Stimulated activated memory B cell treated with anti-CD40 and anti-IgM and Interleukin-4, amounts not matched to agents 10 μg/mL and 1 μg/mL and 100 μg/mL, for 72 hours (primary cell): ENCODE data around the gene TRIP11.
"Not testable (repeated sequence)": the region's sequence is repeated elsewhere in the genome, so short reads cannot be mapped to it uniquely, and the experiment has no call there.

ENCODE experiments used
- ATAC-seq: fragments of 150-1000 bp; cut with Tn5 transposase; 2 replicates; pipeline ENCODE4 v1.10.0; 2021
- H3K27ac Mint-ChIP-seq: one replicate; pipeline ENCODE4 v1.8.0; 2022; ENCODE audit warnings: mild to moderate bottlenecking, mixed read lengths
- H3K27me3 Mint-ChIP-seq: one replicate; pipeline ENCODE4 v1.8.0; 2022; ENCODE audit warnings: mixed read lengths
- H3K36me3 Mint-ChIP-seq: one replicate; pipeline ENCODE4 v1.8.0; 2022; ENCODE audit warnings: mixed read lengths
- H3K4me1 Mint-ChIP-seq: one replicate; pipeline ENCODE4 v1.8.0; 2022; ENCODE audit warnings: mixed read lengths
- H3K4me3 Mint-ChIP-seq: one replicate; pipeline ENCODE4 v1.8.0; 2022; ENCODE audit warnings: mild to moderate bottlenecking, moderate library complexity, mixed read lengths
- H3K9me3 Mint-ChIP-seq: one replicate; pipeline ENCODE4 v1.8.0; 2022; ENCODE audit warnings: mixed read lengths

Gene TRIP11

DNA sequence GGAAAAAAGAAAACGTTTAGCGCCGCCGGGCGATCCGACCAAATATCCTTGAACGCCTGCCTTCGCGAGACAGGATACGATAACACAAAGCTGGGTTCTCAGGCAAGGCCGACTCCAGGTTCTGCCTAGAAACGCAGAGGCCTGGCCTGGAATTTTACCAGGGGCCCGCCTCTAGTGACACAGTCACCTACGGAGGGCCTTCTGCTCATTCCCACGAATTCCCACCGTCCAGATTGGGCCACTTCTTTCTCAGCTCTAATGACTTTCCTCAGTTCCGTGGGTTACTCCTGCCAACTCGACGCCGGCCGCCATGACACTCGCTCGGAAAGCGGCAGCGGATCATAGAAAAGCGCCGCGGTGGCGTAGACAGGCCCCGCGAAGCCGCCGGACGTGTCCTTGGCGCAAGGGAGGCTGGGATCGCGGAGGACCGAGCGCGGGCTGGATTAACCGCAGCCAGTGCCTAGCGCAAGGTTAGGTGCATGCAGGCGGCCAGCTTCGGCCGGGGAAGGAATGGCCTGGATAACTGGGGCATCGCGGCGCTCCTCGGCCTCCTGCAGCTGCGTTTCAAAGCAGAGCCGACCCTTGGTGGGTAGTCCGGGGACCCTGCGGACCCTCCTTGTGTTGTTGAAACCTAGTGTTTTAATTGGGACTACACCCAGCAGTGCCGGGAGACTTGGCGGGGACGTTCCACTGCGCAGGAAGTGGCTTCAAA lies at the start of gene TRIP11:
TSS of gene TRIP11 (minus strand) at position 341 of the 712 bp plus-strand sequence. CDS start 374 bp downstream, outside the sequence.
- H3K27me3 Mint-ChIP-seq = no peaks in the 10 kb centered on the region
- peaks cover 28% of the 10 kb centered on the region for H3K4me1 Mint-ChIP-seq
- H3K4me3 Mint-ChIP-seq = peak within 1 kb of the TSS; percentile 89
- no peaks in the 10 kb centered on the region for H3K9me3 Mint-ChIP-seq
- ATAC-seq = peak; percentile 100
- peak within 1 kb of the TSS; percentile 96 for H3K27ac Mint-ChIP-seq
- no peaks in the 10 kb centered on the region for H3K36me3 Mint-ChIP-seq

DNA sequence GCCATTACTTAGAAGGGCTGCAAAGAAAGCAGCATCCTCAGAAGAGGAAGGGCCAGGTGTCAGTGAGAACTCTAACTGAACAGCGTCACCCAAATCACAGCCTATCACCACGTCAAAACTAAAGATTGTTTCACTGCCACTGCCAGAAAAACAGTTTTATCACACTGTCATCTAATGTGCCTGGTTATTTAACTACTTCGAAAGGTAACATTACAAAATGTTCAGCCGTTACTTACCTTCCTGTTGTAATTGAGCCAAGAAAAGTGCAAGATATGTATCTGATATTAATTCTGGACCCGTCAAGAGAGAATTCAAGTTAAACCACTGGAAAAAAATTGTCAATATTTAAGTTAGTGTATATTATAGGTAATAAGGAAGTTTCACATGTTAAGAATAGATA lies 48.6 kb upstream of the TRIP11 start:
- Mint-ChIP-seq H3K4me1 (no peaks in the 10 kb centered on the region), H3K9me3 (no peaks in the 10 kb centered on the region), H3K27me3 (no peaks in the 10 kb centered on the region), H3K27ac (no peak overlapping the region), H3K36me3 (peaks cover 47% of the 10 kb centered on the region), H3K4me3 (no peak overlapping the region)
- no peak for ATAC-seq

DNA sequence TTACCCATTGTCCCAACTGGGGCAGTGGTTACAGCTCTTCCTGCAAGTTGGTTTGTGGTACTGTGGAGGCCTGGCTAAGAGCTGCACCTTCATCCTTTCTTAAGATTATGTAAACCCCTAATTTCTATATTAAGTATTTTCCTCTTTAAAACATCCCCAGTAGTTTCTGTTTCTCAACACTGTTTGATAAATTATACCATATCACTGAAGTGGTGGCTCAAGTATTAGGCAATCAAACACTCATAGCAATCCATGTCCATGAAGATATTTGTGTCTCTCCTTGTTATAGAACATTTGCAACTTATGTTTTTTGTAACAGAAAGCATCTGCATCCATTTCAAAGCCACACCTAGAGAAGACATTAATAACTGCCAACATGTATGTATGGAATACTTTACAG lies 34.7 kb upstream of the TRIP11 start:
- Mint-ChIP-seq H3K4me1 (no peaks in the 10 kb centered on the region), H3K9me3 (no peaks in the 10 kb centered on the region), H3K36me3 (peaks cover 18% of the 10 kb centered on the region), H3K27ac (no peak overlapping the region), H3K4me3 (no peak overlapping the region), H3K27me3 (no peaks in the 10 kb centered on the region)
- no peak for ATAC-seq

DNA sequence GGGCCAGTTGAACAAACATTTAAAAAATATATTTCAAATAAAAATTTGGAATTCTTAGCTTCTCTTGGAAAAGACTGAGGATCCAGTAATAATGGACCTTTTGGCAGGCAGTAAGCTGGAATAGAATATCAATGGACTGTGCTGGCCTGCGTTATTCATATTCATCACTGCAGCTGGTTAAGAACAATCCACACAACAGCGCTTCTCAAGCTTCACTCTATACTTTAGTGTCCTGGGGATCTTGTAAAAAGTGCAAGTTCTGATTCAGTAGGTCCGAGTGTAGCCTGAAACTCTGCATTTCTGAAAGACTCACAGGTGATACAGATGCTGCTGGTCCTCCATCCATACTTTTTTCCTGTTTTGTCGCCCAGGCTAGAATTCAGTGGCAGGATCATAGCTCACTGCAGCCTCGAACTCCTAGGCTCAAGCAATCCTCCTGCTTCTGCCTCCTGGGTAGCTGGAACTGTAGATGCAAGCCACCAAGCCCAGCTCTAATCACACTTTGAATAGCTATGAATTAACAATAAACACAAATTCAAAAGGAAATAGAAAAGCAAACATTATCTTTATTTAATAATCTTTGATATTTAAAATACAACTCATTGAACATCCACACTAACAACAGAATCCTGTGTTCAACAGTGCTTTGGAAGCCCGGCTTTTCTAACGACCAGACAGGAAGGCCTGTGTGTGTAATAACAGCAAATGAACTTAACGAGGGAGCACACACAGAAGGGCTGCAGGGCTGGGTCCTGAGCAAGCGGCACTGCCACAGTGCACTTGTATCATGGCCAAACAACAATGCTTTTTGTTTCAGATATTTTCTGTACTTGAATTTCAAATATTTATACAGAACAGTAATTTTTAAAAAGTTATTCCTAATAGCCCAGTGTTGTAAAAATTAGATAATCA lies 18.4 kb upstream of the TRIP11 start:
- H3K36me3 Mint-ChIP-seq = peaks cover 7% of the 10 kb centered on the region
- H3K9me3 Mint-ChIP-seq = no peaks in the 10 kb centered on the region
- no peak for ATAC-seq
- H3K4me1 Mint-ChIP-seq = no peaks in the 10 kb centered on the region
- no peaks in the 10 kb centered on the region for H3K27me3 Mint-ChIP-seq
- H3K27ac Mint-ChIP-seq = no peak overlapping the region
- H3K4me3 Mint-ChIP-seq = no peak overlapping the region

DNA sequence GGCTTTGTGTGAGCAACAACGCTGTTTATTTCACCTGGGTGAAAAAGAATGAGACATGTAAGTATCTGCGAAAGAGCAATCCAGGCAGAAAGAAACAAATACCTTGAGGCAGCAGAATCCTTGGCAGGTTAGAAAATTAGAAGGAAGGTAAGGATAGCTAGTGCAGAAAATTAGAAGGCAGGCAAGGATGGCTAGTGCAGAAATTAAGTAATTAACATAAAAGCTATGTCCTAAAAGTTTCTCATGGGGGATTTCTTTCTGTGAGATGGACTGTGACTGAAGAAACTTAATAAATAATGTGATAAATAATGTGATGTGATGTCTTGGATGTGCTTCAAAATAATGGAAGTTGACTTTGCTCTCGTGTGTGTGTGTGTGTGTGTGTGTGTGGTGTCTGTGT lies 9.9 kb upstream of the TRIP11 start:
- Mint-ChIP-seq H3K36me3 (peaks cover 22% of the 10 kb centered on the region), H3K4me3 (no peak overlapping the region), H3K4me1 (no peaks in the 10 kb centered on the region), H3K27me3 (no peaks in the 10 kb centered on the region), H3K27ac (no peak overlapping the region), H3K9me3 (peaks cover 16% of the 10 kb centered on the region)
- ATAC-seq = no peak

DNA sequence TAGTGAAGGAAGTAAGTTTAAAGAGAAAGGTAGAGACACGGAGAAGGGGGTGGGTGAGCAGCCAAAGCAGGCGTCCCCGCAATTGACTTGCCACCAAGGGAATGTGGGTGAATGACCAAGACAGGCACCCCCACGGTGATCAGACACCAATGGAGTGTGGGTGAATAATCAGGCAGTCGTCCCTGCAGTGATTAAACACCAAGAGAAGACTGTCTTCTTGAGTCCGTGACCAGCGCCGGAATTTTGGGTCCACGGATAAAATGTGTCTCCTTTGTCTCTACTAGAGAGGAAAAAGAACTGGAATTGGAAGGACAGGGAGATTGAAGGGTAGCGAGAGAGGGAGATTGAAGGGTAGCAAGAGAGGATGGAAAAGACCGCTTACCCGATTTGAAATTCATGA lies 9.4 kb upstream of the TRIP11 start:
- ATAC-seq, H3K27ac Mint-ChIP-seq, H3K27me3 Mint-ChIP-seq, H3K4me3 Mint-ChIP-seq, H3K4me1 Mint-ChIP-seq: not testable (repeated sequence)
- Mint-ChIP-seq H3K36me3 (peaks cover 22% of the 10 kb centered on the region), H3K9me3 (peaks cover 16% of the 10 kb centered on the region)

DNA sequence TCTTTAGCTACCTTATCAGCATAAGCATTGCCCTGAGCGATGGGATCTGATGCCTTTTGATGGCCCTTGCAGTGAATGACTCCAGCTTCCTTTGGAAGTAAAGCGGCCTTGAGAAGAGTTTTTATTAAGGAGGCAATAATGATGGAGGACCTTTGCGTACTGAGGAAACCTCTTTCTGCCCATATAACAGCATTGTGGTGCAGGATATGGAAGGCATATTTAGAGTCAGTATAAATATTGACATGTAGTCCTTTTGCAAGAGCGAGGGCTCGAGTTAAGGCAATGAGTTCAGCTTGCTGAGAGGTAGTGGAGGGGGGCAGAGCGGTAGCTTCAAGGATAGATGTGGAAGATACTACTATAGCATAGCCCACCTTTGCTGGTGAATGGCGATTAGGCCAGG lies 6.0 kb upstream of the TRIP11 start:
- not testable (repeated sequence) for H3K27me3 Mint-ChIP-seq, H3K4me3 Mint-ChIP-seq, ATAC-seq, H3K27ac Mint-ChIP-seq, H3K4me1 Mint-ChIP-seq
- Mint-ChIP-seq H3K9me3 (peaks cover 16% of the 10 kb centered on the region), H3K36me3 (peaks cover 22% of the 10 kb centered on the region)

DNA sequence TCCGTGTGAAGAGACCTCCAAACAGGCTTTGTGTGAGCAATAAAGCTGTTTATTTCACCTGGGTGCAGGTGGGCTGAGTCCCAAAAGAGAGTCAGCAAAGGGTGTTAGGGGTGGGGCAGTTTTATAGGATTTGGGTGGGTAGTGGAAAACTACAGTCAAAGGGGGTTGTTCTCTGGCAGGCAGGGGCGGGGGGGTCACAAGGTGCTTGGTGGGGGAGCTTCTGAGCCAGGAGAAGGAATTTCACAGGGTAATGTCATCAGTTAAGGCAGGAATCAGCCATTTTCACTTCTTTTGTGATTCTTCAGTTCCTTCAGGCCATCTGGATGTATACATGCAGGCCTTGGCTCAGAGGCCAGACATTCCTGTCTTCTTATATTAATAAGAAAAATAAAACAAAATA lies 1.9 kb upstream of the TRIP11 start:
- ATAC-seq, H3K4me3 Mint-ChIP-seq, H3K36me3 Mint-ChIP-seq, H3K27ac Mint-ChIP-seq, H3K9me3 Mint-ChIP-seq, H3K27me3 Mint-ChIP-seq: not testable (repeated sequence)
- H3K4me1 Mint-ChIP-seq = peaks cover 23% of the 10 kb centered on the region

DNA sequence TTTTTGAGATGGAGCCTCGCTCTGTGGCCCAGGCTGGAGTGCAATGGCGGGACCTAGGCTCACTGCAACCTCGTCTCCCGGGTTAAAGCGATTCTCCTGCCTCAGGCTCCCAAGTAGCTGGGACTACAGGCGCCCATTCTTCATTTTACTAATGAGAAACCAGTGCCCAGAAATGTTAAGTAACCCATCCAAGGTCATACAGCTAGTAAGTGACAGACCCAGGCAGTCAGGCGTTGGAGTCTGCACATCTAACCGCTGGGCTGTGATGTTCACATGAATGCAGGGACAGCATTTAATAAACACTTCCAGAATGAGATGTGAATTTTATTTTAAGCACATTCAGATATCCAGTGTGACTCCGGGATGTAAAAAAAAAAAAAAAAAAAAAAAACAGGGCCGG lies 1.3 kb upstream of the TRIP11 start:
- H3K9me3 Mint-ChIP-seq = no peaks in the 10 kb centered on the region
- no peak overlapping the region for H3K4me3 Mint-ChIP-seq
- H3K4me1 Mint-ChIP-seq = peaks cover 28% of the 10 kb centered on the region

DNA sequence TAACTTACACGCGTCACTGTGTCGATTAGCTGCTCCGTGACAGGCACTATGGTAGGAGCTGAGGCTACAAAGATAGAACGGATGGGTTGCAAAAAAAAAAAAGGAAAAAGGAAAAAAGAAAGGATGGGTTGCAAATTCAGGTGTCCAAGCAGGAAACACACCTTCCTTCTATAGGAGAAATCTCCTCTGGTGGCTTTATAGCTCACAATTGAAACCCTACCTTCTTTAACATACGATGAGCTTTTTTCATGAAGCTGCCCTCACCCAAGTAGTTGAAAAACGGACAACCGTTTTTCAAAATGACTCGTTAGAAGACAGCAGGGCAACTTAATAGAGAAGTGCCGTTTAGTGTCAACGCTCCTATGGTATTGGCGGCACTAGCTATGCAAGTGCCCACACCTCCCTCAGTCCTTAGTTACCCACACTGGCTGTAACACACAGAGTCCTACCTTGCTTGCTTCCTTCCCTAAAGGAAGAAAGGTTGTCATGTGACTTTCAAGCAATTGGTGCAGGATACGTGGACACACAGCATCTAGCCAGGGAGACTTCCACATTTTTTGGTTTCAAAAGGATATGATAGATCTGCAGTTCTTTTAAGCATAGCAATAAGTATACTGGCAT lies 682 bp upstream of the TRIP11 start:
- Mint-ChIP-seq H3K27ac (peak overlapping the region; percentile 96), H3K4me3 (peak overlapping the region; percentile 89), H3K36me3 (no peaks in the 10 kb centered on the region), H3K9me3 (no peaks in the 10 kb centered on the region), H3K4me1 (peaks cover 28% of the 10 kb centered on the region), H3K27me3 (no peaks in the 10 kb centered on the region)
- peak; percentile 43 for ATAC-seq

More for the DNA sequence above, 1.3 kb upstream of the TRIP11 start:
- Mint-ChIP-seq H3K27ac (no peak overlapping the region), H3K36me3 (no peaks in the 10 kb centered on the region), H3K27me3 (no peaks in the 10 kb centered on the region)
- ATAC-seq = no peak

DNA sequence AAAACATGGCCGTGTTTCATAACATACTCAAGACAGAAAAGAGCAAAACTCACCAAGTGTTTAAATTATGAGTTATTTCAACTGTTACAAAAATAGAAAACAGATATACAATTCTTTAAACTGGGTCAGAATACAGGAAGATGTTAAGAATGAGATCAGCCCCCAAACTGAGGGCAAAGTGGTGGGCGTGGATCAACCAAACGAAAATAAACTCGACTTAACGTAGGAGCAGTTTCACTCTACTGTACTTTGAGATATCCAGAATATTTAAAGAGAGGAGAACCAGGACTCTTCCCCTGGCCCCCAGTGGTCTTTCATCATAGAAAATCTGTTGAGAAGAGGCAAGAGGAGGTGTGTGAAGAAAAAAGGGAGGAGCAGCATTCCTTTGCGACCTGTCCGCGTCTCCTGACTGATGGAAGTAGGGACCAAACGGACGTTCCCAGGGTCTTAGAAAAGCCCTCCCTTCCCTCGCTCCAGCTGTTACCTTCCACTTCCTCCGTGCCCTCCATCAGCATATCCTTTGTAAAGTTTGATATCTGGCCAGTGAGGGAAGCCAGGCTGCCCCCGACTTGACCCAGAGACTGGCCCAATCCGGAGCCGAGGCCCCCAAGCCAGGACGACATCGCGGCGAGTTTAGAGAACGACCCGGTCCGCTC lies 668 bp downstream of the TRIP11 start:
- H3K27ac Mint-ChIP-seq = peak overlapping the region; percentile 96
- peak overlapping the region; percentile 89 for H3K4me3 Mint-ChIP-seq
- H3K36me3 Mint-ChIP-seq = no peaks in the 10 kb centered on the region
- ATAC-seq = no peak
- no peaks in the 10 kb centered on the region for H3K27me3 Mint-ChIP-seq
- H3K4me1 Mint-ChIP-seq = peaks cover 28% of the 10 kb centered on the region
- no peaks in the 10 kb centered on the region for H3K9me3 Mint-ChIP-seq

DNA sequence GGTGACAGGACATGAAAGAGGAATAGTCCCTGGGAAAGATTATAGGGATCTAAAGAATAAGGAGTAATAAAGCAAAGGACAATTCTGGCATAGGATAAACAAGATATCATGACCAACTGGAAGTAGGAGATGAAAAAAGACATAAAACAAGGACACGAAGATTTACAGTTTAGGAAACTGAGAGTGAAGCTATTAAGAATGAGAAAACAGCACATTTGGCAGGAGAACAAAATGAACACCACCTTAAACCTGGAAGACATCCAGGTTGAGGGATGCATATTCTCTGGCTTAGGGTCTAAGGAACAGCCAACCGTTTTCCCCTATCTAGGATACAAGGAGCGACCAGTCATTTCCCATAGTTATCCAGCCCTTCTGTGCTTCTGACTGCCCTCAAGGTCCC lies 1.9 kb downstream of the TRIP11 start:
- H3K4me3 Mint-ChIP-seq = peak overlapping the region; percentile 89
- ATAC-seq = no peak
- no peak overlapping the region for H3K27ac Mint-ChIP-seq
- H3K4me1 Mint-ChIP-seq = peaks cover 38% of the 10 kb centered on the region
- no peaks in the 10 kb centered on the region for H3K36me3 Mint-ChIP-seq
- no peaks in the 10 kb centered on the region for H3K9me3 Mint-ChIP-seq
- no peaks in the 10 kb centered on the region for H3K27me3 Mint-ChIP-seq

DNA sequence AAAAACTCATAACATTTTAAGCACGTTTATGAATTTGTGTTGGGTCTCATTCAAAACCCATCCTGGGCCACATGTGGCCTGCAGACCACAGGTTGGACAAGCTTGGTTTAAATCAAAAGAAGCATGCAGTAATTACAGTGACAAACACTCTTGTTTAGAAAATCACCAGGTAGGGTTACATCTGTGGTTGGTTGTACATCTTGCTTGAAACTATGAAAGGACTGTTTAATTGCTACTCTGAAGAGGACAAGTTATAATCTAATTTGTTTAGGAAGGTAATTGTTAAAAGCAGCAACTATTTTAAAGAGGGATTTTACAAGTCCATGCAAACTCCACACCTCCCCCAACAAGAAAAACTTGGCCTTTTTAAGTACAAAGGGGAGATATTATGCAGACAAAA lies 4.0 kb downstream of the TRIP11 start:
- no peak overlapping the region for H3K4me3 Mint-ChIP-seq
- H3K9me3 Mint-ChIP-seq = no peaks in the 10 kb centered on the region
- H3K4me1 Mint-ChIP-seq = peaks cover 38% of the 10 kb centered on the region
- peaks cover 5% of the 10 kb centered on the region for H3K36me3 Mint-ChIP-seq
- H3K27ac Mint-ChIP-seq = no peak overlapping the region
- no peaks in the 10 kb centered on the region for H3K27me3 Mint-ChIP-seq
- no peak for ATAC-seq

DNA sequence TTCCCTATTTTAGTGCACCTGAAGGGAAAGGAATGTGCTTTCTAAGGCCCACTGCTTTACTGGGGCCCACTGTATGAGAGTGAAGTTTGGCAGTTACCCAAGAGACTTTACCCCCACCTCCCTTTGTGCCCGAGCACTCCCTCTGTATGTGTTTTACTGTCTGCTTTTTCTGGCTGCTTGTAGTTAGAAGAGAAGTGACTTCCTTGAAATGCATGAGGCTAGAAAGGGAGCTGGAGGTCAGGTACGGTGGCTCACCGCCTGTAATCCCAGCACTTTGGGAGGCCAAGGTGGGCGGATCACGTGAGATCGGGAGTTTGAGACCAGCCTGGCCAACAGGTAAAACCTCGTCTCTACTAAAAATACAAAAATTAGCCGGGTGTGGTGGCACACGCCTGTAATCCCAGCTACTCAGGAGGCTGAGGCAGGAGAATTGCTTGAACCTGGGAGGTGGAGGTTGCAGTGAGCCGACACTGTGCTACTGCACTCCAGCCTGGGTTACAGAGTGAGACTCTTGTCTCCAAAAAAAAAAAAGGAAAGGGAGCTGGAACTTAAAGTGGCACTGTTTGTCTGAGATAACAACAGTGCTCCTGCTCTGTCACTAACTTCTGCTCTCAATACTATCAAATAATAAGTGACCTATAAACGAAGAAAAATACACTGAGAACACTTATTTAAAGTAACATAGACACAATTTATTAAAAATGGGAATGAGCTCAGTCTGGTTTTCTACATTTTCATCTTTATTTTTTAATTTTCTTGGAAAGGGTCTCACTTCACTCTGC lies 5.8 kb downstream of the TRIP11 start:
- Mint-ChIP-seq H3K4me3 (no peak overlapping the region), H3K9me3 (no peaks in the 10 kb centered on the region), H3K36me3 (peaks cover 5% of the 10 kb centered on the region), H3K27me3 (no peaks in the 10 kb centered on the region), H3K4me1 (peaks cover 38% of the 10 kb centered on the region), H3K27ac (no peak overlapping the region)
- ATAC-seq = no peak
